ENCODE data around the gene ZNF366.

The ZNF366 gene

DNA sequence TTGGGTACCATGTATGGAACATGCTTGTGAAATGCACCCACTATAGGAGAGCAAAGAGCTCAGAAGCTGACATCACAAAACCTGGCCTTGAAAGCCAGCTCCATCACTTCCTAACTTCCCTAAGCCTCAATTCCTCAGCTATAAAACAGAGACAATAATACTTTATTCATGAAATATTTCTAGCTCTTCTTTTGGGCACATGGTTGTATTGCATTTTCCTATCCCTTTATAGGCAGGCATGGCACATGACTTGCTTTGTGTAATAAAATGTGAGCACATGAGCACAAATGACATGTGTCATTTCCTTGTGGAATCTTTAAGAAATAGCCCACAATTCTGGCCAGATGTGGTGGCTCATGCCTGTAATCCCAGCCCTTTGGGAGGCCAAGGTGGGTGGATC lies 18.5 kb downstream of the ZNF366 start:
- DNase-seq = no peak

- DNase-seq = no peak
These were observed 20.0 kb downstream of the ZNF366 start for GRCh38 chr5:72487177-72487576.

- no peak for DNase-seq
These were observed 20.8 kb downstream of the ZNF366 start for GRCh38 chr5:72486371-72486770.

DNA sequence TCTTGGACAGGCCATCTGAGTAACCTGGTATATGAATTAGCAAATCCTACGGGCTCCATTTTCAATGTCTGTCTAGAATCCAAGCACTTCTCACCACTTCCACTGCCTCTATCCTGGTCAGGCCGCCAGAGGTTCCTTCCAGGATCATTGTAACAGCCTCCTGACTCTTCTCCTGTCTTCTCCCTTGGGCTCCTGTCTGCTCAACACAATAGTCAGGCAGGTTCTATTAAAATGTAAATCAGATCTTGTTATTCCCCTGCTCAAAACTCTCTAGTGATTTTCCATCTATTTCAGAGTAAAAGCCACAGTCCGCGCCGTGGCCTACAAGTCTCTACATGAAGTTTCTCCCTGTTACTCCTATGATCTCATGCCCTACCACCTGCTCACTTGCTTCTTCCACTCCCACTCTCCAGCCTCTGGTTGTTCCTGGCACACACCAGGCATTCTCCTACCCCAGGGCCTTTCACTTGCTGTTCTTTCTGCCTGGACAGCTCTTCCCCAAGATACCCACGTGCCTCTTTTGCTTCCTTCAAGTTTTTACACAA lies 21.7 kb downstream of the ZNF366 start:
- DNase-seq = no peak

- no peak for DNase-seq
These were observed 25.2 kb downstream of the ZNF366 start for GRCh38 chr5:72482046-72482445.

- no peak for DNase-seq
These were observed 26.4 kb downstream of the ZNF366 start for GRCh38 chr5:72480841-72481240.

DNA sequence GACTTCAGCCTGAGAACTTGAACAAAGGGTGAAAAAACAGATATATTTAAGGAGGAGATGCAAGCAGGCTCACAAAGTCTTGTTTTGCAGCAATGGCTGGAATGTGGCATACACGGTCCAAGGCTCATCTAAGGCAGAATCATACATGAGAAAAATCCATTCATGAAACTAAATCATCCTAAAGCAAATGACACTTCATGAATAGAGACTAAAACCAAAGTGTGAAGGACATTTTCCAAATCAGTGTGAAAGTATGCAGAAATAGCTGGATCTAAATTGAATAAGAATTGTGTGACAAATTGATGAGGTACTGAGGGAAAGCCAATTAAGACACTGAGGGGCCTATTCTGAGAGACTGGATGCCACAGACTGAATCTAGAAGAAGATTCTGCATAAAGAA lies 27.3 kb downstream of the ZNF366 start:
- no peak for DNase-seq

GRCh38 chr5:72478684-72479083 lies 28.5 kb downstream of the ZNF366 start:
- DNase-seq = no peak

GRCh38 chr5:72478276-72478675 lies 28.9 kb downstream of the ZNF366 start:
- DNase-seq = no peak

GRCh38 chr5:72477644-72478043 lies 29.6 kb downstream of the ZNF366 start:
- DNase-seq = no peak

- DNase-seq = no peak
These were observed 30.0 kb downstream of the ZNF366 start for GRCh38 chr5:72477176-72477575.

GRCh38 chr5:72476721-72477120 lies 30.5 kb downstream of the ZNF366 start:
- no peak for DNase-seq

DNA sequence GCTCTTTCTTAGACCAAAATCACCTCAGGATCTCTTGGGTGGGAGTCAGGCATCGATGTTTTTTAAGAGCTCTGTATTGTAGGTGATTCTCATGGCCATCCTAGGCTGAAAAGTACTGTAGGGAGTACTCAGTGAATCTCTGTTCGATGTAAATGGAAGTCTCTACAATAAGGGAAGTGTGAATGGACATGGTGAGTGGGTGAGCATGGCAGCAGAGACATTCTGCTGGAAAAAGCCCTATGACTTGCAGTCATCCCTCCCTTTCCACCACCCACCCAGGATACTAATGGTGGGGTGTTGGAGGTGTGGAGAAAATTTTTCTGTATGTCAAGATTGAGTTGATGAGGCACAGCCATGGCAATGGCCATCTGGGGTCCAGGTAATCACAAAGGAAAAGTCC lies 30.9 kb downstream of the ZNF366 start:
- DNase-seq = no peak

- no peak for DNase-seq
These were observed 32.7 kb downstream of the ZNF366 start for GRCh38 chr5:72474516-72474915.

DNA sequence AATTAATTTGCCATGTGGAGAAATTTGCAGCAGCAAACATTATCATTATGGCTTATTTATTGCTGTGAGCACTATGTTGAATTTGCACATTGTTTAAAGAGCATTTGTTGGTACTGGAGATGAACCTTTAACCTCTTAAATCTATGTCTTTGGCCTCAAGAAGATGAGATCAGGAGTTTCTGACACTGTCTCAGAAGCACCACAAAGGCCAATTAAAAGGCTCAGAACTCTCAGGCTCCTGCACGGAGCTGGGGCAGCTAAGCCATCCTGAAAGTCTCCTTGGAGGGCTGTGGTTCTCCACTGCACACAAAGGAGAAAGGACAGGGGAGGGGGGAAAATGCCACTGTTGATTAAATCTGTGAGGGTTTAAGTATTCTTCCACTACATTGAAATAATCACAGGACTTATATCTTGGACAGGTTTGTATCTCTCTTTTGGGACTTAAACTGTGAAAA lies 33.1 kb downstream of the ZNF366 start:
- DNase-seq = no peak

- no peak for DNase-seq
These were observed 34.4 kb downstream of the ZNF366 start for GRCh38 chr5:72472666-72473422.

- DNase-seq = no peak
These were observed 35.2 kb downstream of the ZNF366 start for GRCh38 chr5:72472031-72472430.

DNA sequence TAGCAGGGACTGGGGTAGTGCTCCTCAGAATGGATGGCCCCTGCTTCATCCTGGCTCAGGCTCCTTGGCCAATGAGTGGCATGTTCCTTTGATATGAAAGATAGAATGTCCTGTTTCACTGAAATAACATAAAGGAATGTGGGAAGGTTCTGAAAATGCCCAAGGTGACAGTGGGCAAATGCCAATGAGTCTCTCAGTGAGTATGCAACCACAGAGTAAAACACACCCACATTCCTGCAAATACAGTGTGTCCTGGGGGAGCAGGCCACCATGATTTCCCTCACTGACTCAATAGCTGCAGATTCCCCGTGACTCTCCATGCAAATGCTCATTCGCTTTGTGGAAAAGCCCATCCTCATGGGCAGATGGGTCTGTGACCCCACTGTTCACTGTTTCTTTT lies 36.4 kb downstream of the ZNF366 start:
- no peak for DNase-seq

DNA sequence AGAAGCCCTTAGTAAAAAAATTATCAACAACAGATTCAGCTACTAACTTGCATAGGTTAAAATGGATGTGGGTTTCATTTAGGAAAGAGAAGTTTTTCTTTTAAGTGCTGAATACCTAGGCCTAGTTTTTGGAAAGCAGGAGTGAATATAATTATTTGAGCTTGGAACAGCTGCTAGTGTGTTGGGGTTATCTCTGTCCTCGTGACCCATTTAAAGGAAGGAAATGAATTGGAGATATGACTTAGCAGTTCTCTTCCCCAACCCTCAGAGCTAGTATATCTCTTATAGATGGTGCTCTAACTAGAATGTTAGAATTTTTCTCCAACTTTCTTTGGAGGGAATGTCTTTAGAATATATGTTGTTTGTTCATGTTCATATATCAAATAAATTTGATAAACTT lies 38.6 kb downstream of the ZNF366 start:
- DNase-seq = no peak

DNA sequence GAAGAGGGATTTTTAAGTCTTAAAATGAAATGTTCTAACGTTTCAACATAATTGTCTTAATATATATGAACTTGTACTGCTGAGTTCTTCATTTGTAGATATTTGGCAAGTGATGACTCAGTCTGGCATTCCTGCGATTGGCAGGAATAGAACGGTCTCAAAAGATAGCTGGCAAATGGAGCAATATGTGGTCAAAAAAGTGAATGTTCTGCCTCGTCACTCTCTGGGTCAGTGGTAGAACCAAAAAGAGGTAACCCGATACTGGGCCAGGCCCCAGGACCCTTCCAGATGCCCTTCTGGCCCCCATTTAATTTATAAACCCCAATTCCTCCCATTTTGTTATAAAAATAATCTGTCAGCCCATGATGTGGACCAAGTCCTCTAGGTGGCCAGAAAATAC lies 39.2 kb downstream of the ZNF366 start:
- DNase-seq = no peak

DNA sequence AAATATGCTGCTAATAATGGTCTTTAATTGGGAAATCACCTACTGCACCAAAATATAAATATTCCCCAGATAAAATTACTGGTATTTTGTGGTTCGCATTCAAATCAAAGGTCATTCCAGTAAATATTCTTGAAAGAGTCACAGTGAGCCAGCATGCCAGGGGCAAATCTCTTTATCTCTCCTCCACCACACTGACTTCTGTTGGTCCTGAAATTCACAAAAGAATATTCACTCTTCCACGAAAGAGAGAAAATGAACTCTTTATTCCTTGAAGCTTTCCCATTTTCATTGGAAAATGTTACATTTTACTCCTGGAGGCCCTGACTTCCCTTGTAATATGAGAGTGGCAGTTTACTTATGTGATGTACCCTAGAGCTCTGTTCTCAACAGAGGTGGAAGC lies 39.7 kb downstream of the ZNF366 start:
- no peak for DNase-seq

- no peak for DNase-seq
These were observed 41.3 kb downstream of the ZNF366 start for GRCh38 chr5:72465601-72466563.

DNA sequence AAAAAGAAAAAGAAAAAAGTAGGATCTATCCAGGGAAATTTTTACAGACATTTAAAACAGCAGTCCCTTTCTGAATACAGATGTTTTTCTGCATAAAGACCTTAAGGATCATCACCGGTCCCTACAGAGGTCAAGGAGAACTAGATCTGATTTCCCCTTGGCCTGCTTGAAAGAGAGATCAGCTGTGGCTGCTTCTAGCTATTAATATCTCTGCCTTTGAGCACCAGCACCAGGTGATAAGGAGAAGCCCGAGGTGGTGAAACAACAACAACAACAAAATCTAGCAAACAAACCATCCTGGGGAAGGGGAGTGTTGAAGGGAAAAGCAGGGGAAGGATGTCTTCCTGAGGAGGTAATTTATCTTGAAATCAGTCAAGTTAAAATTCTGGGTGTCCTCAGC lies 42.1 kb downstream of the ZNF366 start:
- no peak for DNase-seq

- DNase-seq = no peak
These were observed 43.1 kb downstream of the ZNF366 start for GRCh38 chr5:72464071-72464470.
